SK-N-SH (cell line): ENCODE data around the gene DYNC2H1.

Experiments used
- FOXM1 ChIP-seq: IDR thresholded peaks from 2 replicates; pipeline ENCODE4 v1.4.0; 2012; ENCODE audit warnings: low read depth, mild to moderate bottlenecking
- TF ChIP-seq, protein P1 (sequence below): fragments of 200-600 bp; sonication (generic); IDR thresholded peaks from 2 replicates; pipeline ENCODE4 v1.6.1; 2017; ENCODE audit warnings: antibody characterized with exemption, mild to moderate bottlenecking, moderate library complexity

DNA sequence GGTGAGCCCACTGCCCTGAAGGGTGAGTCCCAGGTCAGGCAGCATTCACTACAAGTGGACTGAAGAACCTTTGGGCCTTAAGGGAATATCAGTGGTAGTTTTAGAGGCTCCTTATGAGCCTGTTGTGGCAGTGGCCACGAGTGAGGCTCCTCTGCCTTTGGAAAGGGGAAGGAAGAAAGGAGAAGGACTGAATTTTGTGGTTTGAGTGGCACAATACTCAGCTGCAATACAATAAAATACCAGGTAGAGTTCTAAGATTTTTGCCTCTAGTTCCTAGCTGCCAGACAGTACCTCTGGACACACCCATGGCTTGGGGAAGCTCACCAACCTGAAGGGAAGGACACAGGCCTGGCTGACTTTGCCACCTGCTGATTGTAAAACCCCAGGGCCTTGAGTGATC, 260.9 kb downstream of the DYNC2H1 start:
- TF ChIP-seq, protein P1, sequence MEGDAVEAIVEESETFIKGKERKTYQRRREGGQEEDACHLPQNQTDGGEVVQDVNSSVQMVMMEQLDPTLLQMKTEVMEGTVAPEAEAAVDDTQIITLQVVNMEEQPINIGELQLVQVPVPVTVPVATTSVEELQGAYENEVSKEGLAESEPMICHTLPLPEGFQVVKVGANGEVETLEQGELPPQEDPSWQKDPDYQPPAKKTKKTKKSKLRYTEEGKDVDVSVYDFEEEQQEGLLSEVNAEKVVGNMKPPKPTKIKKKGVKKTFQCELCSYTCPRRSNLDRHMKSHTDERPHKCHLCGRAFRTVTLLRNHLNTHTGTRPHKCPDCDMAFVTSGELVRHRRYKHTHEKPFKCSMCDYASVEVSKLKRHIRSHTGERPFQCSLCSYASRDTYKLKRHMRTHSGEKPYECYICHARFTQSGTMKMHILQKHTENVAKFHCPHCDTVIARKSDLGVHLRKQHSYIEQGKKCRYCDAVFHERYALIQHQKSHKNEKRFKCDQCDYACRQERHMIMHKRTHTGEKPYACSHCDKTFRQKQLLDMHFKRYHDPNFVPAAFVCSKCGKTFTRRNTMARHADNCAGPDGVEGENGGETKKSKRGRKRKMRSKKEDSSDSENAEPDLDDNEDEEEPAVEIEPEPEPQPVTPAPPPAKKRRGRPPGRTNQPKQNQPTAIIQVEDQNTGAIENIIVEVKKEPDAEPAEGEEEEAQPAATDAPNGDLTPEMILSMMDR = no peak
- TF ChIP-seq FOXM1 = no peak
